Endometrial microvascular endothelial cells (primary cell): ENCODE data around the gene SIGLEC15. TPM values are rescaled to one million over a fixed set of nuclear protein-coding genes. Genes with fewer than 3 reads are reported as not detected.
"Not testable (repeated sequence)": the region's sequence is repeated elsewhere in the genome, so short reads cannot be mapped to it uniquely, and the experiment has no call there.

Source experiments
- in situ Hi-C: cut with HindIII; loops from 2 replicates; pipeline ENCODE4 v1.10.0; 2017; ENCODE audit warnings: low sequenced_read_pairs, low pct_unique_long_range_greater_than_20kb; ENCODE audit errors: inconsistent ontology term
- total RNA-seq: library from RNA; depleted of rRNA; stranded (reverse); fragments of >200 nt; gene quantifications from one replicate; pipeline ENCODE4 v1.2.3, GENCODE V29; 2015; ENCODE audit errors: inconsistent ontology term

SIGLEC15 gene, protein sequence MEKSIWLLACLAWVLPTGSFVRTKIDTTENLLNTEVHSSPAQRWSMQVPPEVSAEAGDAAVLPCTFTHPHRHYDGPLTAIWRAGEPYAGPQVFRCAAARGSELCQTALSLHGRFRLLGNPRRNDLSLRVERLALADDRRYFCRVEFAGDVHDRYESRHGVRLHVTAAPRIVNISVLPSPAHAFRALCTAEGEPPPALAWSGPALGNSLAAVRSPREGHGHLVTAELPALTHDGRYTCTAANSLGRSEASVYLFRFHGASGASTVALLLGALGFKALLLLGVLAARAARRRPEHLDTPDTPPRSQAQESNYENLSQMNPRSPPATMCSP
- total RNA-seq, result 0.93 TPM

DNA sequence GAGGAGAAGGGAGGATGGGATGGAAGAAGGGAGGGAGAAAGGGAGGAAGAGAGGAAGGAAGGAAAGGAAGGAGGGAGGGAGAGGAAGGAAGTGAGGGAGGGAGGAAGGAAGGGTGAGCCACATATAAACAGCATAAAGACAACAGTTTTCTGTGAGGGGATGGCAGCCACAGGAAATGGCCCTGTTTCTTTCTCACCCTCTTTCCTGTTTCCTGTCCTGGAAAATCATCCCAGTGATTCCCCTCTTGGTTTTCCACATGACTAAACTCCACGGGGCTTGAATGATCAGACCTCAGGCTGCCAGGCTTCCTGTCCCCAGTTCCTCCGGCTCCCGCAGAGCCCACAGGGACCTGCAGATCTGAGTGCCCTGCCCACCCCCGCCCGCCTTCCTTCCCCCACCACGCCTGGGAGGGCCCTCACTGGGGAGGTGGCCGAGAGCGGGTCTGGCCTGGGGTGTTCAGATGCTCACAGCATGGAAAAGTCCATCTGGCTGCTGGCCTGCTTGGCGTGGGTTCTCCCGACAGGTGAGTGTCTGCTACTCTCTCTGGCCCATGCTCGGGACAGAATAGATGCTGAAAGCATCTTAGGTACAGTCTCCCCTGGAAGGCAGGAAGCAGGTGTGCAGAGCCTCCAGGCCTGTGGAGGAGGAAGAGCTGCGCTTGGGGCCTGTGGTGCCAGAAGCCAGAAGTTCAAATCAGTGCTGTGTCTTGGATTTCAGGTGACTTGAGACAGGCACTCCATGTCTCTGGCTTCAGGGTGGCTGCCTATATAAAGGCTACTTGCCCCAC lies at the start of gene SIGLEC15:
Gene SIGLEC15 (plus strand): TSS at position 418 of the 787 bp plus-strand sequence. CDS start 54 bp downstream, at position 472.
- in situ Hi-C loops, result no loop called here

DNA sequence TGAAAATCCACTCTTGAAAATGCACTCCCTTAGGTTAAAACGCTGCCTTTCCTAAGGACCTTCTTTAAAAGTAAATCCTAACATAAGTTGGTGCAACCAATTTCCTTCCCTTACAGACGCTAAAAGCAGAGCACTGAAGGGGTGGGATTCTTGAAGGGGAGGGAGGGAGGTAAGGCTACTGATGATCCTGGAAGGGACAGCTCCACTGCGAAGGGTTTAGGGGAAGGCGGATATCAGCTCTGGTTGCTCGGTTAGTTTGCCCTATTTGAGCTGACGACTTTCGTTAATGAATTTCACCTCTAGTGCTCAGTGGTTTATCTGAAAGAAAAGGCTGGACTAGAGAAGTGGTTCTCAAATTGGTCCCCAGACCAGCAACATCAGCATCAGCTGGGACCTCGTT lies 49.7 kb upstream of the SIGLEC15 start:
- in situ Hi-C loops, result no loop called here

DNA sequence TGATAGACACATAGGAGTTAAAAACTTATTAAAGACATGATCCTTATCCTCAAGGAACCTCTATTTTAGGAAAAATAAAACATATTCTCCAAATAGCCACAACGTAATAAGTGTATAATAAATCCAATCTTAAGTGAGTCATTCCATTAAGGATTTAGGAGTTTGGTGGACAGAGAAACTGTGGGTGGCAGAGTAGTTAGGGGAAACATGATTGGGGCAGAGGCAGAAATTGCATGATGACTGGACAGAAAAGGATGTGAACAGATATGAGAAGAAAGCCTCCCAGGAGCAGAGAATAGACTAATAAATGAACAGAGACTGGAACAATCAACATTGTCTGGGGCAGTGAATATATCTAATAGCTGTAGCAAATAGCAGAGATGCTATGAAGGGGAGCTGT lies 48.1 kb upstream of the SIGLEC15 start:
- in situ Hi-C loops, result no loop called here

DNA sequence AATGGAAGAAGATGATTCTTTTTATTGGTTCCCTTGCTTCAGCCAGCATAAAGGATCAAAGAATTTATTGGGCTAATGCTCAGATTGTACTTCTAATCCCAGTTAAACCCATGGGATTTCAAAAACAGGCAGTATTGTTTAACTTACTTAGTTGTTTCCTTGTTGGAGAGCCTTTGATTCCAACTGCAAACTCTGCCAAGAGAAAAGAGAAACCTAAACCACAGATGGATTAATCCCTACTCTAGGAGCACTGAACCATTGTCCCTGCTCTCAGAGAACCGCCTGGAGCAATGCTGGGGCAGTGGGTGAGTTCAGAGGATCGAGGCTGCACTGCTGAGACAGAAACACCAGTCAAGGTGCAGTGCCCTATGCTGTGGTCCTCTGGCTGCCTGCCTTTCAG lies 44.9 kb upstream of the SIGLEC15 start:
- in situ Hi-C loops, result no loop called here

DNA sequence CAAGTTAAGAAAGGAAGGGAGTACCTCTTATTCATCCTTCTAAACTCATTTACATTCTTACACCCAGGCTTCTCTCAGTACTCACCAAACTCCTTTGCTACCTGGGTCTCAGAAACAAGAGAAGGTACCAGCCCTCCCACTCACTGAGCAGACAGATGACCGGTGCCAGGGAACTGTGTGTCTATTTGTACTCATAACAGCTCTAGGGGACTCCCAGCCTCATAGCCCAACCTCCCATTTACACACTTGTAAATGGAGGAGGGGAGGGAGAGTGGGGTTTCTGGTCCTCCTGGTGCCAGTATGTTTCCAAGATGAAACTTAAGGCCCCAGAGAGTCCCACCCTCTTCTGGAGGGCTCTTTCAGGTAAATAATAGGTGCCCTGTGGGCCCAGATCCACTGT lies 42.8 kb upstream of the SIGLEC15 start:
- in situ Hi-C loops, result no loop called here

DNA sequence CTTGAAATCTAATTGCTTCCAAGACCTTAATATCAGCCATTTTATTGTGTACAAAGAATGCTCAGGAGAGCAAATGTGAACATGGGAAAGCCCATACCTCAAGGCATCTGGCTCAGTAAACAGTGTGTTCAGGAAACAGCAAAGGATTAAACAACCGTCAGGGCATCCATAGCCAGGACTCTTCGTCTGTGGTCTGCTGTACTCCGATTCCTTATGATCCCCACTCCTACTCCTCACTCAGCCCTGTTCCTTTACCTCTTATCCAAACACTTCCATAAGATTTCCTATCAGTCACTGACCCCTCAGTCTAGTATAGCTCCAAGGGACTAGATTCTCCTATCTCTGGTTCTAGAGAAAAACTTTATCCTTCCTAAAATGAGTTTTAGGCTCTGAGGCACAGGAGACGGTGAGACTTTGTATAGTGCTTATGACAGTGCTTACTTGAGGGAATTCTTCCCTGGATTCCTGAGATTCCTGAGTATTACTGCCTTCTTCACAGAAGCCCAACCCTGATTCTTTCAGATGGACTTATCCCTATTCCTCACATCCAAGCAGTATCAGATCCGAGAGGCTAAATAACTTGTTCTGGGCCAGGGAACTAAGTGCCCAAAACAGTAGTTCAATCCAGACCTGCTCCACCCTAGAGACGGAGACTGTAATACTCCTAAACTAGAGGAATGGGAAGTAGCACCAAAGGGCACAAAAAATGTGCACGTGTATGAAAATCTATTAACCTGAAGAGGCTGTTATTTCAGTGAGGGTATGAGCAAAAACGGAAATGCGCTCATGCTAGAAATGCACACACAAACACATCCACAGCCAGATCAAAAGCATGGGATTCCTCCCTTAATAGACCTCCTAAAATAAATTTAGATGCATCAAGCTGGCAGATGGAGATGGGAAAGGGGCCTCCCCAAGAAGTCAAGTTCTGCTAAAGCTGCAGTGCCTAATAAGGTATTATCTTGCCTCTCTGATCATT lies 42.1 kb upstream of the SIGLEC15 start:
- in situ Hi-C loops, result no loop called here

DNA sequence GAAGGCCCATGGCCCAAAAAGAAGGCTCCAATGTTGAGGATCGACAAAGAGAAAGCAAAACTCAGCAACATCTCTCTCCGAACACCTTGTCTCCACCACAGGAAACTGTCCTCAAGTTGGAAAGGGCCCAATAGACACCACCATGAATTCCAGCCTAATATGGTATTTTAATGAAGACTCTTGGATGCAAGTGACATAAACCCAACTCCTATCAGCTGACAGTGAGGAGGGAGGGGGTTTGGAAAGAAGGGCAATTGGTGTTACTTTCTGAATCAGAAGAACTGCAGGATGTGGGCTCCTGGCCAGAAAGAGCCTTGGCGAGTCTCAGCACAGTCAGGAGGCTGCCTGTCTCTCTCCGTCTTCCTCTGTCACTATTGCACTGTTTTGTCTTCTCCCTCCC lies 40.3 kb upstream of the SIGLEC15 start:
- in situ Hi-C loops, result no loop called here

DNA sequence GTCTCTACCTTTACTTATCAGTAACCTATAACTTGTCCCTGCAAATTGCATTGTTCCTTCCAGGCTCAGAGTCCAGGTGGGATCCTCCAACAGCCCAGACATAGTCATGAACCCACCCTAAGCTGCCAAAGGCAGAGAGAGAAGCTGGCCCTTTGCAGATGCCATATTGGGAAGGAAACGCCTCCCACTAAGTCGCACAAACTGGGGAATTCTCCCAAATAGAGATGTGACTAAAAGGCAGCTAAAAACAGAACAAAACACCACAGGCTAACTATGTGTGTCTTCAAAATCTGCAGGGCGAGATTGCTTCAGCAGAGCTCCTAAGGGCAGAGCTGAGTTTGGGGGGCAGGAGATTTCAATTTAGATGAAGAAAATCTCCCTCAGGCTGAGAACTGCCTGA lies 38.5 kb upstream of the SIGLEC15 start:
- in situ Hi-C loops, result no loop called here

DNA sequence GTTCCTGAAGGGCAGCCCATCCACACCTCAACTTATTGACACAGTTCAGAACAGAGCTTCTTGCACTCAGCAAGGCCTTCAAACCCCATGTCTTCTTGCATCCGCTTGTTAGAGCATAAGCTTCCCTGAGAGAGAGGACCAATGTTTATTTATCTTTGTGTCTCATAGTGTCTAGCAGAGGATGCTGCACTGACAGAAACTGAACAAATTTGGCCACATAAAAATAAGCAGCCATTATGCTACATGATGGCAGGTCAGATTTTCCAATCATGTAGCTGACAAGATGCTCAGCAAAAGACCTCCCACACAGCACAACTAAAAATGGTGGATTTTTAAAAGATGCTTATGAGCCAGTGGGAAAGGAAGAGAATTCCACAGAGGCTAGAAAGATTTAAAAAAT lies 38.1 kb upstream of the SIGLEC15 start:
- in situ Hi-C loops, result no loop called here

DNA sequence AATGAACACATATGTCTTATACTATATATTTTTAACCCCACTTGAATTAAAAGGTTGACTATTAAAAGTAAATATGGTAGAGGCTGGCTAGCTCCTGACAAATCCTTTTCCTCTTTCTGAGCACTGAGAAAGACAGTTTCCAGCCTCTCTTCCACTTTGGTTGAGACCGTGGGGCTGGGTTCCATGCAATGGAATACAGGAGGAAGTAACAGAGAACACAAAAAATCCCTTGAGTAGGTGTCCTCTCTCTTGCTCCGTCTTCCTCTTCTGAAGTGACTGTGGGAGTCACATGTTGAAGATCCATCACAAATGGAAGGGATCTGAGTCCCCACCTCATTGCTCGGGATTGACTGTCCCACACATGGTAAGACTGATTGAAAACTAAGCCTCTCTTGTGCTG lies 36.6 kb upstream of the SIGLEC15 start:
- in situ Hi-C loops, result no loop called here

DNA sequence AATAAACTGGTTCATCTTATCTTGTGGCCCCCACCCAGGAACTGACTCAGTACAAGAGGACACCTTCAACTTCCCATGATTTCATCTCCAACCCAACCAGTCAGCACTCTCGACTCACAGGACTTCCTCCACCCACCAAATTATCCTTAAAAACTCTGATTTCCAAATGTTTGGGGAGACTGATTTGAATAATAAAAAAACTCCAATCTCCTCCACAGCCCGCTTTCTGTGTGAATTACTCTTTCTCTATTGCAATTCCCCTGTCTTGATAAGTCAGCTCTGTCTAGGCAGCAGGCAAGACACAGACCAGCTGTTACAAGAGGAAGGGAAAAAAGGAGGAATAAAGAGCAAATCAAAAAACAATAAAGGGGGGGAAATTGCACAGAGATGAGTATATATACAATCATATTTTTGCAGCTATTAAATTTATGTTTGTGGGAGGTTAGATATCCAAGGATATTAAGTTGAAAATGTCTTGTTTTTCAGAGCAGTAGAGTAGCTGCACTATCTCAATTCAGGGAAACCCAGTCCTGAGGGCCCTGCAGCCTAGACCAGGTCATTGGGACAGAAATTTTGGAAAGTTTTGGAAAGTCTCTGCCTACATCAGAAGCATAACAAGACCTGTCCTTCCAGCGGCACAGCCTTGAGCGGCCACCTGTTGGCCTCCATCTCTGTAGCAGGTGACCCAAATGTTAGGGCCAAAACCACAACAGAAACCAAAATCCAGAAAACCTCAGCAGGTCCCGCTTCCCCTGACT lies 32.8 kb upstream of the SIGLEC15 start:
- in situ Hi-C loops, result no loop called here

DNA sequence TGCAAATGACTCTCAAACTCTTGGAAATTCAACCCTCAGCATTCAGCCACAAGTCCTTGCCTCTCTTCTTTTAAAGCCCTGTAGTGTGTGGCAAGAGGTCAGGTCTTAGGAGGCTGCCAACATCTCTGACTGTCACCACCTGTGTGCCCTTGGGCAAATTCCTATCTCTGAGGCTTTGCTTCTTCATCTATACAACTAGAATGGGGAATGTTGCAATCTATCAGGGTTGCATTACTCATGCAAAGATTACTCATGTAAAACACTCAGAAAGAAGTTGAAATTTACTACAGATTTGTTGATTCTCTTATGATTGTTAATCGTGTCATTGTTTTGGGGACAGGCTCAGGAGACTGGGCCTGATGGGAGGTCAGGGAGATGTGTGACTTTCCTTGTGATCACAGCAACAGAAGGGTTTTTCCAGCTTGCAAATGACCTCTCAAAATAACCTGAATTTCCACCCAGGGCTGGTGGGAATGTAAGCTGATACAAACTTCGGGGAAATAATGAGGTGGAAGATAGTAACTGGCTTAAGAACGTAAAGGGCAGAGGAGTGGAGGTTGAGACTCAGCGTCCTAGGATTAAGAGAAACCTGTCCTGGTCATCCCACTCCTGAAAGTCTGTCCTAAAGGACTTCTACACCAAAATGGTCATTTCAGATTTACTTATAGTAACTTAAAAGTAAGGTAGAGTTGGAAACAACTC lies 32.1 kb upstream of the SIGLEC15 start:
- in situ Hi-C loops, result no loop called here

DNA sequence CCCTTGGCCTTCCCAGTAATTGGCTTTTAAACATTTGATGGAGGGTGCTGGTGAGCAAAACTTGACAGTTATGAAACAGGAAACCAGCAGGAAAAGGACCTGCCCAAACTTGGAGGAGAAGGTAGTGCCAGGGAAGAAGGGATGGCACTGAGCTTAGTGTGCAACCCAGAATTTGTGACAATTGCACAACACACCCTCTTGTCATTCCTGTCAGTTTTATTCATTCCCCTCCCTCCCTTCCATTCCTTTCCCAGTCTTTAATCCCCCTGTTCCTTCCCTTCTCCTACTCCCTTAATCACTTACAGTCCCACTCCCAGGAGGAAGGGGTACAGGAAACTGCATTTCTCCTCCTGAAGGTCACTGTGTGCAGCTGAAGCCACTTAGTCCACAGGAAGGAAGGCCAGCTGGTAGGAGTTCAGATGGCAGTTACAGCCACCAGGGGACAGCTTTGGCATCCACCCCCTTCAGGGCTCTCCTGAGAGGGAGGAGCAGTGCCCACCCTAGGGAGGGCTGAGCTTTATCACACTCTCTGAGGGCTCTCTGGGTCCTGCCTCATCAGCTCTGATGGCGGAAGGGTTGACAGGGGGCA lies 24.0 kb upstream of the SIGLEC15 start:
- in situ Hi-C loops, result no loop called here

DNA sequence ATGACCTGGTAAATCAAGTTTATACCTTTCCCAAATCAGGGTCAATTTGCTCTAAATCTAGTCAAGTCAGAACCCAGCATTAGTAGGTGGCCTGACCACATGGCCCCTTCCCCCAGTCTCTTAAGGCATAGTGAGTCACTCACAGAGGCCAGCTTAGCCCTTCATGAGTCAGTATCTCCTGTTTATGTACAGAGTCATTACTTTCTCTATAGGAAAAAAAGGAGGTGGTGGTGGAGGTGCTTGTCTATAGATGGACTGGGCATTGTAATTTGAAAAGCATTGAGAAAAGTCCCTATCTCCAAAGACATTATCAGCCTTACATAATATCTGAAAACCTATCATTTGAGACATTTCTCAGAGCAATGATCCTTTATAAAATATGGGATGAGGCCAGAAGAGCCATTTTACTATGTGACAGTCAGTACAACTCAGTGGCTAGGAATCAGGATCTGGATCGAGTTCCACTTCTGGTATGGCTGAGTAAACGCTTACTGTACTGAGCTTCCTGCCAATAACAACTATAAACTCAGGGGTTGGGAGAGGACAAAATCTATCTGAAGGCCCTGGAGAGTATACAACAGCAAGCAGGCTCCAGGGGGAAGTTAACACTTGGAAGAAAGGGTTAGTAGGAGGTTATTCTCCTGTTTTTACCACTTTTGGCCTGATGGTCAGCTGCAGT lies 22.5 kb upstream of the SIGLEC15 start:
- in situ Hi-C loops, result no loop called here

DNA sequence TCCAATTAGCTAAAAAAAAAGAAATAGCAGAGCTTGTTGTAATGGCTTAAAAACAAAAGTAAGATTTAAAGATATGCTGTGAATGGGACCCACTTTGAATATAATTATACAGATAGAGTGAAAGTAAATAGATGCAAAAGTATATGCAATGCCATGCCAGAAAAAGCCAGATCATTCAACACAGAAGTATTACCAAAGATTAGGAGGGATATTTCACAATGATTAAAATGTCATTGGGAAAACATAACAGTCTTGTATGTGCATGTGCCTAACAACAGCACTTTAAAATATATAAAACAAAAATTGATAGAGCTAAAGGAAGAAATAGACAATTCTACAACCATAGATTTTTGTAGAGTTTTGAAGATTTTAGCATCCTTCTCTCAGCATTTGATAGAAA lies 19.9 kb upstream of the SIGLEC15 start:
- in situ Hi-C loops, result no loop called here

DNA sequence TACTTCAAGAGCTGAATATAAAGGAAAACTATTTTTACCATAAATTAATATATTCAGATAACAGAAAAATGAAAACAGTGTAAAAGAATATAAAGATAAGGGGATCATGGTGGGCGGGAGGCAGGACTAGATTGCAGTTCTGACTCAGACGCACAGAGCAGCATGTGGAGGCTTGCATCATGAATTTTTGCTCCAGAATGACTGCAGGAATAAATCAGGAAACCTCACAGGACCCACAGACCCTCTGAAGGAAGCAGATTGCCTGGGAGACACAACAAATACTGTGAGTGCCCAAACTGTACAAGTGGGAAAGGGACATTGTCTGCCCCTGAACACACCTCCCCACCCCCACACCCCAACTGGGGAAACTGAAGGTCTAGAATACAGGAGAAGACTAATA lies 19.2 kb upstream of the SIGLEC15 start:
- in situ Hi-C loops, result no loop called here

DNA sequence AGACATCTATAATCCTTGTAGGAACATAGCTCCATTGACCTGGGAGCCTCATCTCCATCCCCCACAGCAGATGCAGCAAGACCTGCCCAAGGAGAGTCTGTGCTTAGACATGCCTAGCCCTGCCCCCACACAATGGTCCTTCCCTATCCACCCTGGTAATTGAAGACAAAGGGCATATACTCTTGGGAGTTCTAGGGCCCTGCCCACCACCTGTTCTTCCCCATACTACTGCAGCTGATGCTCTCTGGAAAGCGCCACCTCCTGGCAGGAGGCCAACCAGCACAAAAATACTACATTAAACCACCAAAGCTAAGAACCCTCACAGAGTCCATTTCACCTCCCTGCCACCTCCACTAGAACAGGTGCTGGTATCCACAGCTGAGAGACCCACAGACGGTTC lies 18.3 kb upstream of the SIGLEC15 start:
- in situ Hi-C loops, result not testable (repeated sequence)
